SH-SY5Y (cell line): Measurements from ENCODE around the gene PMP22.

Source experiments
- GATA2 ChIP-seq: IDR thresholded peaks from 2 replicates; pipeline ENCODE4 v1.6.1; 2011; ENCODE audit warnings: mild to moderate bottlenecking, low read depth, low read length
- GATA3 ChIP-seq: IDR thresholded peaks from 2 replicates; pipeline ENCODE4 v1.6.1; 2011; ENCODE audit warnings: low read depth, mild to moderate bottlenecking, low read length, moderate library complexity

The PMP22 gene

GRCh38 chr17:15267996-15268395 is 2.9 kb upstream of the PMP22 start:
- TF ChIP-seq GATA2 (no peak), GATA3 (no peak)

- TF ChIP-seq GATA3 (no peak), GATA2 (no peak)
Measured at GRCh38 chr17:15266325-15267125, 1.4 kb upstream of the PMP22 start.

GRCh38 chr17:15264542-15264941 is 584 bp downstream of the PMP22 start:
- no peak for TF ChIP-seq GATA3

GRCh38 chr17:15263680-15264079 is 1.4 kb downstream of the PMP22 start:
- TF ChIP-seq GATA3 (no peak), GATA2 (no peak)

GRCh38 chr17:15263206-15263579 is 1.9 kb downstream of the PMP22 start:
- no peak for TF ChIP-seq GATA3
- TF ChIP-seq GATA2 = no peak

- TF ChIP-seq GATA2 (no peak), GATA3 (no peak)
Measured at GRCh38 chr17:15262291-15263205, 2.6 kb downstream of the PMP22 start.

GRCh38 chr17:15261802-15262290 is 3.3 kb downstream of the PMP22 start:
- no peak for TF ChIP-seq GATA3
- TF ChIP-seq GATA2 = no peak

- TF ChIP-seq GATA2 (no peak), GATA3 (no peak)
Measured at GRCh38 chr17:15261258-15261801, 3.8 kb downstream of the PMP22 start.

- TF ChIP-seq GATA2 (peak; percentile 40), GATA3 (no peak)
Measured at GRCh38 chr17:15260376-15261257, 4.5 kb downstream of the PMP22 start.

GRCh38 chr17:15257796-15258512 is 7.2 kb downstream of the PMP22 start:
- no peak for TF ChIP-seq GATA3
- no peak for TF ChIP-seq GATA2

GRCh38 chr17:15257258-15257788 is 7.8 kb downstream of the PMP22 start:
- TF ChIP-seq GATA2 (no peak), GATA3 (no peak)

- TF ChIP-seq GATA3 (no peak), GATA2 (peak; percentile 49; the same call in 1 of the 2 replicates)
Measured at GRCh38 chr17:15256689-15257088, 8.4 kb downstream of the PMP22 start.
